PC-9 (cell line): ENCODE results near the gene CWC25. TPM values are rescaled to one million over a fixed set of nuclear protein-coding genes. Genes with fewer than 3 reads are reported as not detected.

ENCODE experiments used
- BruUV-seq: library from RNA; stranded (reverse); fragments of 400-500 nt; replicated peaks from 2 replicates; lab custom pipeline; 2021; lab: Mats Ljungman, UMichigan
- CTCF ChIA-PET: fragments of 300-600 bp; sonication (Branson Sonifier 250); formaldehyde crosslinking; loops from one replicate; lab custom pipeline; 2022; ENCODE audit warnings: antibody characterized with exemption; lab: Charles Lee
- POLR2A ChIA-PET: fragments of 300-600 bp; sonication (Branson Sonifier 250); formaldehyde crosslinking; loops from one replicate; lab custom pipeline; 2022; ENCODE audit warnings: antibody characterized with exemption; ENCODE audit not compliant: unreplicated experiment; lab: Charles Lee
- DNase-seq, 2 experiments: peaks; one replicate each; pipeline versions ENCODE4 v3.0.0 to v3.0.0-alpha.2; 2015 to 2022; ENCODE audit warnings: mixed read lengths in 1 of 2
- H2AFZ ChIP-seq: fragments of 200-600 bp; sonication (generic); 2 replicates; pipeline ENCODE4 v1.8.1; 2017; ENCODE audit warnings: antibody characterized with exemption
- H3F3A ChIP-seq: fragments of 200-600 bp; sonication (generic); 2 replicates; pipeline ENCODE4 v1.8.1; 2017; ENCODE audit warnings: antibody characterized with exemption, mild to moderate bottlenecking, low read depth; ENCODE audit not compliant: insufficient read depth
- H3K27ac ChIP-seq: fragments of 200-600 bp; sonication (generic); 2 replicates; pipeline ENCODE4 v1.6.1; 2016; ENCODE audit warnings: mixed run types
- H3K27me3 ChIP-seq: fragments of 200-600 bp; sonication (generic); 2 replicates; pipeline ENCODE4 v1.6.1; 2016; ENCODE audit warnings: low read depth, mixed run types; ENCODE audit not compliant: insufficient read depth
- H3K36me3 ChIP-seq: fragments of 200-600 bp; sonication (generic); 2 replicates; pipeline ENCODE4 v1.6.1; 2016; ENCODE audit warnings: low read depth, mixed run types
- H3K4me1 ChIP-seq: fragments of 200-600 bp; sonication (generic); replicated peaks from 2 replicates; pipeline ENCODE4 v1.6.1; 2016; ENCODE audit warnings: mixed run types; ENCODE audit not compliant: insufficient read depth
- H3K4me2 ChIP-seq: fragments of 200-600 bp; sonication (generic); 2 replicates; pipeline ENCODE4 v1.6.1; 2017; ENCODE audit warnings: mixed run types
- H3K4me3 ChIP-seq: fragments of 200-600 bp; sonication (generic); 2 replicates; pipeline ENCODE4 v1.6.1; 2016; ENCODE audit warnings: mixed run types
- H3K79me2 ChIP-seq: fragments of 200-600 bp; sonication (generic); 2 replicates; pipeline ENCODE4 v1.6.1; 2017; ENCODE audit warnings: low read depth, mixed run types
- H3K9me2 ChIP-seq: fragments of 200-600 bp; sonication (generic); 2 replicates; pipeline ENCODE4 v1.8.1; 2017; ENCODE audit warnings: mild to moderate bottlenecking; ENCODE audit not compliant: insufficient read depth
- H3K9me3 ChIP-seq: fragments of 200-600 bp; sonication (generic); 2 replicates; pipeline ENCODE4 v1.8.1; 2016; ENCODE audit warnings: low read depth; ENCODE audit not compliant: insufficient read depth
- H4K20me1 ChIP-seq: fragments of 200-600 bp; sonication (generic); 2 replicates; pipeline ENCODE4 v1.8.1; 2017; ENCODE audit not compliant: insufficient read depth
- EZH2 ChIP-seq: fragments of 200-600 bp; sonication (generic); IDR thresholded peaks from 2 replicates; pipeline ENCODE4 v1.8.0; 2017; ENCODE audit warnings: antibody characterized with exemption, low read depth
- intact Hi-C: fragments of 100-400 bp; cut with micrococcal nuclease; formaldehyde crosslinking; loops from one replicate; pipeline ENCODE4 v1.10.0; 2022; ENCODE audit not compliant: unreplicated experiment
- total RNA-seq: library from RNA; stranded (reverse); gene quantifications from 2 replicates; pipeline ENCODE4 v1.2.3, GENCODE V29; 2021
- TF ChIP-seq, protein P1 (sequence below): fragments of 200-600 bp; sonication (generic); conservative IDR thresholded peaks from 2 replicates; pipeline ENCODE4 v1.6.1; 2017; ENCODE audit warnings: mixed run types, antibody characterized with exemption, mild to moderate bottlenecking, moderate library complexity

CWC25 gene
- total RNA-seq, 1 experiment from 2014 or later = 13.7 TPM

DNA sequence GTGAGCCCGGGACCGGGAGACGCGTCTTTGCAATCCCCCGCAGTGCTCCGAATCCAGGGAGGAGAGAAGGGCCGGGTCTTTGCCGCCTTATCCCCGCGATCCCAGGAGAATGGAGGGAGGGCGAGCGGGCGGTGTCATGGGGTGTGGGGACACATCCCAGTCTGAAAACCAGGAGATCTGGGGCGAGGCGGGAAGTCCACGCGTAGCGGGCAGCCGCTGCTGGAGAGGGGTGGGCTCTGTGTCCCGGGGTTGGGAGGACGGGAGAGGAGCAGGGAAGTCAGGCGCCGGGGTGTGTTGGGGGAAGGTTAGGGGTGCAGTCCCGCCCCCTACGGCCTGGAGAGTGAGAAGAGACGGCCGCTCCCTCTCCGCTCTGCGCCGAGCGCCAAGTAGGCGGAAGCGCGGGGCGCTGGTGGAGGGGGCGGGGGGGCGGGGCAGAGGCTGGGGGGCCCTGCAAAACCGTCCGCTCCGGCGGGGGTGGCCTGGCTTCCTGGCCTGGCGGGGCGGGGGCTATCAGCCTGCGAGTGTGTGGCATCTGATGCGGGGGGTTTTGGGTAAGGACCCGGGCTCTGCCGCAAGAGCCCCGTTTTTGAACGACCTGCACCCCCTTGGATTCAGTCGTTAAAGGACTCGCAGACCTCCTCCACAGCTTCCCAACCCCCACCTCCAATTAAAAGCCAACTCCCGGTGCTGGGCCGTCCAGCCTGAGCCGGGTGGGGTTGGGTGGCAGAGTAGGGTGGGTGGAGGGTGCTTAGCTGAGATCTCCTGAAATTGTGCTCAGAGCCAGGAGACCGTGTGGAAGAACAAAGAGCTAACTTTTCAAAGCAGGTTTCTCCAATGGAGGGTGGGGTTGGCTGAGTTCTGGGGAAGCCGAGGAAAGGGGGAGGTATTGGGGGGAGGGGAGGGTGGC lies 45.4 kb upstream of the CWC25 start:
- ChIA-PET CTCF (interaction anchor here (0.7 to 1.0 kb wide), 2 partner anchors 17 to 164 kb away, joined by 3 to 5 read pairs; partner anchors contain the start of gene RPL23), POLR2A (interaction anchor here (0.5 to 1.3 kb wide), 5 partner anchors 21 to 378 kb away, joined by 4 to 25 read pairs (median 6); partner anchors contain the start of genes CWC25 and STAC2)
- Histone ChIP-seq H4K20me1 (peaks cover 35% of the 10 kb centered on the region), H2AFZ (peak overlapping the region; percentile 83), H3K4me2 (peak overlapping the region; percentile 80), H3K9me2 (no peaks in the 10 kb centered on the region), H3K4me3 (peak overlapping the region; percentile 97), H3K27me3 (no peaks in the 10 kb centered on the region), H3K36me3 (0 out of 2 replicates have a peak, but pooled peaks cover 4% of the 10 kb centered on the region), H3F3A (peaks cover 55% of the 10 kb centered on the region), H3K79me2 (peaks cover 55% of the 10 kb centered on the region), H3K9me3 (no peaks in the 10 kb centered on the region), H3K4me1 (peaks cover 53% of the 10 kb centered on the region), H3K27ac (peak overlapping the region; percentile 63)
- TF ChIP-seq, protein P1, sequence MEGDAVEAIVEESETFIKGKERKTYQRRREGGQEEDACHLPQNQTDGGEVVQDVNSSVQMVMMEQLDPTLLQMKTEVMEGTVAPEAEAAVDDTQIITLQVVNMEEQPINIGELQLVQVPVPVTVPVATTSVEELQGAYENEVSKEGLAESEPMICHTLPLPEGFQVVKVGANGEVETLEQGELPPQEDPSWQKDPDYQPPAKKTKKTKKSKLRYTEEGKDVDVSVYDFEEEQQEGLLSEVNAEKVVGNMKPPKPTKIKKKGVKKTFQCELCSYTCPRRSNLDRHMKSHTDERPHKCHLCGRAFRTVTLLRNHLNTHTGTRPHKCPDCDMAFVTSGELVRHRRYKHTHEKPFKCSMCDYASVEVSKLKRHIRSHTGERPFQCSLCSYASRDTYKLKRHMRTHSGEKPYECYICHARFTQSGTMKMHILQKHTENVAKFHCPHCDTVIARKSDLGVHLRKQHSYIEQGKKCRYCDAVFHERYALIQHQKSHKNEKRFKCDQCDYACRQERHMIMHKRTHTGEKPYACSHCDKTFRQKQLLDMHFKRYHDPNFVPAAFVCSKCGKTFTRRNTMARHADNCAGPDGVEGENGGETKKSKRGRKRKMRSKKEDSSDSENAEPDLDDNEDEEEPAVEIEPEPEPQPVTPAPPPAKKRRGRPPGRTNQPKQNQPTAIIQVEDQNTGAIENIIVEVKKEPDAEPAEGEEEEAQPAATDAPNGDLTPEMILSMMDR = no peak
- no peak for TF ChIP-seq EZH2
- intact Hi-C loops = loop anchor here (1.0 to 5.0 kb wide), 4 partner anchors 31 to 193 kb away; no protein-coding TSS in a partner anchor
- TSS peak; percentile 37 for BruUV-seq
- DNase-seq = peak; percentile 43 to 73

DNA sequence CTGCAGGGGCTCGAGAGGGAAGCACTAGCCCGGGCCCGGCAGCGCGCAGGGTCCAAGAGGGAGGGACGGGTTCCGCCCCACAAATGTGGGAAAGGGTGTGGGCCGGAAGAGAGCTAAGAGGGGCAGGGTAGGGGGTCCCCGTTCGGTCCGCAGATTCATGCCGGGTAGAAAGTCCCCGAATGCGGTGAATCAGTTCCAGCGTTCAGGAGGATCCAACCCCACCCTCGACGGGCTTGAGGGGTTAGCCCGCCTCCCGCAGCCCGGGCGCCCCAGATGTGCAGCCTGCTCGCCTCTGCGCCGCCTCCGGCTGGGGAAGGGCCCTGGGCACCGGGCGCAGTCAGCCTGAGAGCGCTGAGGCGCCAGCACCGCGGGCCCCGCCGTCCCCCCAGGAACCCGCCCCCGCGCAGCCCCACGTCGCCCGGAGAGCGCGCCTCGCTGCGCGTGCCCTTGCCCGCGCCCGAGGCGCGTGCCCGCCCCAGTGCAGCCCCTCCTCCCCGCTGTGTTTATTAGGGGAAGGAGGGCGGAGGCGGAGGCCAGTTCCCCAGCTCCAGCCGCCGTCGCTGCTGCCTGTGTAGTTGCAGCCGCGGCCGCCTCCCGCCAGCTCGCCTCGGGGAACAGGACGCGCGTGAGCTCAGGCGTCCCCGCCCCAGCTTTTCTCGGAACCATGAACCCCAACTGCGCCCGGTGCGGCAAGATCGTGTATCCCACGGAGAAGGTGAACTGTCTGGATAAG lies 44.6 kb upstream of the CWC25 start, which contains the start of gene LASP1:
Gene LASP1 (plus strand): TSS at position 533 of the 733 bp plus-strand sequence. CDS start 132 bp downstream, at position 665.
- peak; percentile 68 to 88 for DNase-seq
- peaks cover 46% of the 10 kb centered on the region for H3K79me2 ChIP-seq
- no peak for TF ChIP-seq EZH2
- TF ChIP-seq, protein P1 = no peak
- H3F3A ChIP-seq = peaks cover 53% of the 10 kb centered on the region
- H4K20me1 ChIP-seq = peaks cover 29% of the 10 kb centered on the region
- peak within 1 kb of the TSS; percentile 80 for H3K4me2 ChIP-seq
- H3K9me3 ChIP-seq = no peaks in the 10 kb centered on the region
- ChIA-PET POLR2A (interaction anchor here (0.6 to 1.0 kb wide), 3 partner anchors 15 to 44 kb away, joined by 3 to 29 read pairs (median 5); partner anchors contain the start of gene CWC25), CTCF (interaction anchor here (0.5 kb wide), 1 partner anchor 25 kb away, joined by 5 read pairs; no protein-coding TSS in a partner anchor)
- H3K9me2 ChIP-seq = no peaks in the 10 kb centered on the region
- H3K27ac ChIP-seq = peak within 1 kb of the TSS; percentile 63
- intact Hi-C loops = loop anchor here (1.0 to 10.0 kb wide), 7 partner anchors 65 to 417 kb away; partner anchors contain the start of gene PCGF2
- H3K4me3 ChIP-seq = peak within 1 kb of the TSS; percentile 97
- 0 out of 2 replicates have a peak, but pooled peaks cover 4% of the 10 kb centered on the region for H3K36me3 ChIP-seq
- peak within 1 kb of the TSS; percentile 91 for H2AFZ ChIP-seq
- H3K27me3 ChIP-seq = no peaks in the 10 kb centered on the region
- H3K4me1 ChIP-seq = peaks cover 45% of the 10 kb centered on the region
- BruUV-seq = no TSS peak
